ENCODE results near the gene PLAAT4. TPM values are rescaled to one million over a fixed set of nuclear protein-coding genes. Genes with fewer than 3 reads are reported as not detected.
A peak's percentile ranks its signal among the peaks of the same experiment; 100 is the strongest.

PLAAT4 gene
- total and polyA plus RNA-seq, 2 experiments from 2014 or later, result not detected

DNA sequence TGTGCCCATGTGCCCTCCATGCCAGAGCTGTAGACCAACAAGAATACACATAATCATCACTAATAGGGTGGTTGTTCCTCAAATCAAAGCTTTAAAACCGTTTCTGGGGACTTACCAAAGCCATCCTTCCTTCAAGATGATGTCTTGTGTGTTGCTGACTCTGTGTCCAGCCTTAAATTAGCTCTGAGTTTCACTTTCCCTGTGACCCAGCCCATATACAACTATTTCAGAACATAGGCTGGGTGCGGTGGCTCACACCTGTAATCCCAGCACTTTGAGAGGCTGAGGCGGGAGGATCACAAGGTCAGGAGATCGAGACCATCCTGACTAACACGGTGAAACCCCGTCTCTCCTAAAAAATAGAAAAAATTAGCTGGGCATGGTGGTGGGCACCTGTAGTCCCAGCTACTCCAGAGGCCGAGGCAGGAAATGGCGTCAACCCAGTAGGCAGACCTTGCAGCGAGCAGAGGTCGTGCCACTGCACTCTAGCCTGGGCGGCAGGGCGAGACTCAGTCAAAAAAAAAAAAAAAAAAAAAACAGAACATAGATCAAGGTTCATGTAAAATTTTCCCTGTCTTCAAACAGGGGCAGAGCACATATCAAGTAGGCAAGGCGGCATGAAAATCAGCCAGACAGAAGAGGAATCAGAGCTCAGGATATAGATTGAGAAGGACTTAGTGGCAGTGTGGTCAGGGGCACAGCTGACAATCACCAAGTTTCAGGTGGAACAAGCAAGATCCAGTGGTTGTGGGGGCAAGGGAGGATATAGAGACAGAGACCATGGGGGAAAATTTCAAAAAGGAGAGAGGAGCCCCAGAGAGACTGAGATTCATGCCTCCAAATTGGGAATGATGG is 26.8 kb downstream of the PLAAT4 start, which contains the start of gene PLAAT2:
Gene PLAAT2, minus strand, starts transcription at position 179 of the 855 bp plus-strand sequence. Its CDS starts 55 bp downstream, at position 124.
- Histone ChIP-seq H3K27ac (no peak within 1 kb of the TSS), H3K9me3 (ENCODE audit: low read depth) (no peaks in the 10 kb centered on the region), H3K4me3 (no peak within 1 kb of the TSS), H3K36me3 (no peaks in the 10 kb centered on the region), H3K27me3 (no peaks in the 10 kb centered on the region), H3K4me1 (ENCODE audit: low read depth) (peaks cover 12% of the 10 kb centered on the region)
- DNase-seq (ENCODE audit: low read depth in 1 of 2, low spot score in 1 of 2), result no peak
- TF ChIP-seq, protein P1, sequence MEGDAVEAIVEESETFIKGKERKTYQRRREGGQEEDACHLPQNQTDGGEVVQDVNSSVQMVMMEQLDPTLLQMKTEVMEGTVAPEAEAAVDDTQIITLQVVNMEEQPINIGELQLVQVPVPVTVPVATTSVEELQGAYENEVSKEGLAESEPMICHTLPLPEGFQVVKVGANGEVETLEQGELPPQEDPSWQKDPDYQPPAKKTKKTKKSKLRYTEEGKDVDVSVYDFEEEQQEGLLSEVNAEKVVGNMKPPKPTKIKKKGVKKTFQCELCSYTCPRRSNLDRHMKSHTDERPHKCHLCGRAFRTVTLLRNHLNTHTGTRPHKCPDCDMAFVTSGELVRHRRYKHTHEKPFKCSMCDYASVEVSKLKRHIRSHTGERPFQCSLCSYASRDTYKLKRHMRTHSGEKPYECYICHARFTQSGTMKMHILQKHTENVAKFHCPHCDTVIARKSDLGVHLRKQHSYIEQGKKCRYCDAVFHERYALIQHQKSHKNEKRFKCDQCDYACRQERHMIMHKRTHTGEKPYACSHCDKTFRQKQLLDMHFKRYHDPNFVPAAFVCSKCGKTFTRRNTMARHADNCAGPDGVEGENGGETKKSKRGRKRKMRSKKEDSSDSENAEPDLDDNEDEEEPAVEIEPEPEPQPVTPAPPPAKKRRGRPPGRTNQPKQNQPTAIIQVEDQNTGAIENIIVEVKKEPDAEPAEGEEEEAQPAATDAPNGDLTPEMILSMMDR (IDR thresholded peaks at IDR 0.05; ENCODE audit: low read depth, low read length), result no peak

DNA sequence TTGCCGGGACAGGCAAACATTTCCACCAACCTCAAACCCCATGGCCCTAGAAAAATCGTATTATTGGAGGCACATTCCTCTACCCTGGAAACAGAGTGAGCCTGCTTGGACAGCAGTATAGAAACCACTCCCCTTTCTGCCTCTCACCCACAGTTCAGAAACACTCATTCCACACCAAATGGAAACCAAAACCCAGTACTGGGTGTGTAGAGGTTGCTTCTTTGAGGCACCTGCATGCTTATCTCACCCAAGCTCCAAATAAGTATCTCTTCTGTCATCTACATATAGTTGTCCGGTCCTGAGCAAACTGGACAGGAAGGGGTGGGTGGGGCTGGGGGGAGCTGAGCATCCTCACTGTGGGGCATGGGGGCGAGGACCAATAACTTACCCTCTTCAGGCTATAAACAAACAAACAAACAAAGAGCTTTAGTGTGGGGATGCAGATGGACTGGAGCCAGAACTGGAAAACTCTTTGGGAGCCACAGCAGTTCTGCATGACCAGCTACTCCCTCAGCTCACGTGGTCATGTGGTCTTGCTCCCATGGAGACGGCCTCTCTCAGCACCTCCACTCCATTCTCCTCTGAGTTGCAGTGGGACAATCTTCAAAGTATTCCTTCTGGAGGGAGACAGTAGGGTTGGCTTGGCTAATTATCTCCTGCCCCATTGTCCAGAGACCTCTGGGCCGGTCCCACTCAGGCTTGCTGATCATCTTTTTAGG is 27.6 kb downstream of the PLAAT4 start:
- no peaks in the 10 kb centered on the region for H3K27me3 ChIP-seq
- H3K4me3 ChIP-seq, result no peak overlapping the region
- H3K27ac ChIP-seq, result no peak overlapping the region
- no peaks in the 10 kb centered on the region for H3K9me3 ChIP-seq (ENCODE audit: low read depth)
- TF ChIP-seq, protein P1 (IDR thresholded peaks at IDR 0.05; ENCODE audit: low read depth, low read length), result no peak
- no peaks in the 10 kb centered on the region for H3K36me3 ChIP-seq
- H3K4me1 ChIP-seq (ENCODE audit: low read depth), result peaks cover 12% of the 10 kb centered on the region
- DNase-seq (ENCODE audit: low read depth in 1 of 2, low spot score in 1 of 2), result no peak

DNA sequence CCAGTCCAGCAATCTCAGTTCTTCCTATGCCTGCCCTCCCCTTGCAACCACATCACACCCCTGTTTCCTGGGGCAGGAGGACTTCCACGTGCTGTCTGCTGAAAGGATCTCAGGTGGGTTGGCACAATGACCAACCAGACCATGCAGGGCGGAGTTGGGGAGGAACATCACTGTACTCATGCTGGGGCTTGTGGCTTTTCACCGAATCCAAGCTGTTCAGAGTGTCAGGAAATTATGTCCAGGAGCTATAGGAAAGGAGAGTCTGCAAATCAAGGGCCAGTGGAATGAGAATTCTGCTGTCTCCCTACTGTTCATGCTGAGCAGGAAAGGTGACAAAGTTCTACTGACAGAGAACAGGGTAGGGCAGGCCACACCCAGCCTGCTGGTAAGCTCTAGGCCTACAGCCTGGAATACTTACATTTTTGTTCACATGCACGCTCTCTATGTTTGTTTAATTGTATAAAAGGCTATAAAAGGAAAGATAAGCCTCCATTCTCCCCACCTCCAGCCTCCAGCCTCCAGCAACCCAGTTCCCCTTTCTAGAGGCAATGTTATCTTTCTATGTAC is 28.3 kb downstream of the PLAAT4 start:
- Histone ChIP-seq H3K27me3 (no peaks in the 10 kb centered on the region), H3K36me3 (no peaks in the 10 kb centered on the region), H3K4me3 (no peak overlapping the region), H3K9me3 (ENCODE audit: low read depth) (no peaks in the 10 kb centered on the region), H3K27ac (no peak overlapping the region), H3K4me1 (ENCODE audit: low read depth) (peaks cover 12% of the 10 kb centered on the region)
- no peak for DNase-seq (ENCODE audit: low read depth in 1 of 2, low spot score in 1 of 2)
- TF ChIP-seq, protein P1 (IDR thresholded peaks at IDR 0.05; ENCODE audit: low read depth, low read length), result no peak

DNA sequence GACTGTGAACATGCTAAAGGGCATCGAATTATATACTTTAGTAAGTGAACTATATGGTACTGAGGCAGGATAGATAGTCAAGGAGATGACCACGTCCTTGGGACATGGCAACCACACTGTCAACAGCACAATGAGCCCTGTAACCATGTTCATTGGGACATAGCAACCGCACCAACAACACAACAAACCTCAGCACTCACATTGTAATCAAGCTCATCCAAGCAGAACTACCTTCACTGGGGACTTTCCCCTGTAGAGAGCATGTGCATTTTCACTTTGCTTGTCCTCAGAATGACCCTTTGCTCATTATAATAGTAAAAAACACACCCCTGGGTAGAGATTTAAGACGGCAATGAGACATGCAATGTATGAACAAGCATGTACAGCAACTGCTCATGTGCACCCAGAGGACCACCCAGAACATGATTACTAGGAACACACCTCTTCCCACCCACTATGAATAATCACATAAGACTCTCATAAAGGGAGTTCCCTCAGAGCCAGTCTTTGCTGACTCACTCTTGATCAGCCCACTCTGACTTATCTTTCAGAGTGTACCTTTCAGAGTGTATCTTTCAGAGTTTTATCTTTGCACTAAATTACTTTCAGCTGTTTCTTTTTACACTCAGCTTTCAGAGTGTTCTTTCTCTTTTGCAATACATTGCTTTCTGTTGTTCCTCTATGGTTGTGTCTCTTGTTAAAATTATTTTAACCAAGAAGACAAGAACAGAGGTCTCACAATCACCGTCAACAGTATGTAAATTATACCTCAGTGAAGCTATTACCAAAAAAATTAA is 30.6 kb downstream of the PLAAT4 start:
- H3K4me1 ChIP-seq (ENCODE audit: low read depth), result peaks cover 12% of the 10 kb centered on the region
- no peaks in the 10 kb centered on the region for H3K9me3 ChIP-seq (ENCODE audit: low read depth)
- no peaks in the 10 kb centered on the region for H3K36me3 ChIP-seq
- H3K27ac ChIP-seq, result peak overlapping the region; percentile 4
- H3K4me3 ChIP-seq, result no peak overlapping the region
- TF ChIP-seq, protein P1 (IDR thresholded peaks at IDR 0.05; ENCODE audit: low read depth, low read length), result no peak
- H3K27me3 ChIP-seq, result no peaks in the 10 kb centered on the region
- DNase-seq (ENCODE audit: low read depth in 1 of 2, low spot score in 1 of 2), result peak; percentile 30 to 92

DNA sequence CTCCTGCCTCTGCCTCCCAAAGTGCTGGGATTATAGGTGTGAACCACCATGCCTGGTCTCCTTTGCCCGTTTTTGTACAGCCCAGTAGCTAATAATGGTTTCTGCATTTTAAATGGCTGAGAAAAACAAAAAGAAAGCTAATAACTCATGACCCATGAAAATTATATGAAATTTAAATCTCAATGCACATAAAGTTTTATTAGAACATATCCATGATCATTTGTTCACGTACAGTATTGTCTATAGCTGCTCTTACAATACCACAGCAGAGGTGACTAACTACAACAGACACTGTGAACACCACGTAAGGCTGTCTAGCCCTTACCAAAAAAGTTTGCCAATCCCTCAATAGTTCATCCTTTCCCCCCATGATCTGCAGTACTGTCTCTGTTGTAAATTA is 33.0 kb downstream of the PLAAT4 start:
- no peak for DNase-seq (ENCODE audit: low read depth in 1 of 2, low spot score in 1 of 2)
- peaks cover 17% of the 10 kb centered on the region for H3K4me1 ChIP-seq (ENCODE audit: low read depth)
- TF ChIP-seq, protein P1 (IDR thresholded peaks at IDR 0.05; ENCODE audit: low read depth, low read length), result no peak
- H3K27ac ChIP-seq, result no peak overlapping the region
- no peaks in the 10 kb centered on the region for H3K36me3 ChIP-seq
- no peak overlapping the region for H3K4me3 ChIP-seq
- no peaks in the 10 kb centered on the region for H3K27me3 ChIP-seq
- no peaks in the 10 kb centered on the region for H3K9me3 ChIP-seq (ENCODE audit: low read depth)
